ENCODE data around the gene TSNAX. TPM values are rescaled to one million over a fixed set of nuclear protein-coding genes. Genes with fewer than 3 reads are reported as not detected.
A peak's percentile ranks its signal among the peaks of the same experiment; 100 is the strongest.

The TSNAX gene
- total and polyA plus RNA-seq, 2 of the 8 experiments (the other 6 are each of a cell fraction or from before 2014, with no cell fraction given), result 7.7 to 34.0 TPM

GRCh38 chr1:231603598-231604275 lies 75.3 kb downstream of the TSNAX start:
- Histone ChIP-seq H3K23me2 (ENCODE audit: low read depth, low read length) (no peaks in the 10 kb centered on the region; the same call in 1 of the 2 replicates), H4K20me1 (replicated peaks in 1 of 2; ENCODE audit: control insufficient read depth in 1 of 2, insufficient read depth in 2 of 2, low read length in 2 of 2) (no peaks in the 10 kb centered on the region), H3K9ac (replicated peaks in 1 of 4; ENCODE audit: extremely low read depth in 1 of 4, low read depth in 3 of 4, low read length in 3 of 4) (no peak overlapping the region), H4K91ac (replicated peaks; ENCODE audit: insufficient read length, low read length) (no peak overlapping the region), H3K79me1 (ENCODE audit: low read depth, low read length) (no peaks in the 10 kb centered on the region), H2AK5ac (ENCODE audit: low read depth, low read length) (no peak overlapping the region), H4K8ac (ENCODE audit: extremely low read depth, insufficient read depth, low read length) (no peak overlapping the region), H3K23ac (ENCODE audit: insufficient read length) (no peak overlapping the region), H3K4me2 (ENCODE audit: insufficient read depth in 1 of 2, low read depth in 2 of 2, low read length in 2 of 2) (peak overlapping the region; percentile 15 to 46; a peak in 3 of 4 replicates), H3K36me3 (ENCODE audit: control insufficient read depth in 2 of 4, insufficient read depth in 4 of 4, low read length in 3 of 4) (no peaks in the 10 kb centered on the region), H2BK12ac (ENCODE audit: low read depth, low read length) (0 out of 2 replicates have a peak overlapping the region, but pooled peaks have one; percentile 13), H2BK5ac (ENCODE audit: low read depth, low read length) (no peak overlapping the region), H2BK120ac (replicated peaks; ENCODE audit: low read depth, low read length) (no peak overlapping the region), H3K79me2 (ENCODE audit: control insufficient read depth in 1 of 2, insufficient read depth in 2 of 2, low read length in 2 of 2) (no peaks in the 10 kb centered on the region), H3K14ac (ENCODE audit: insufficient read length) (no peak overlapping the region), H3K4me1 (replicated peaks in 1 of 4; ENCODE audit: control insufficient read depth in 3 of 4, insufficient read depth in 4 of 4, low read length in 3 of 4) (peaks cover 0 to 4% (median under 1%) of the 10 kb centered on the region in 4 experiments; a peak in 1 of 7 replicates), H3K4ac (replicated peaks; ENCODE audit: insufficient read length, low read depth, low read length) (no peak overlapping the region), H3K56ac (replicated peaks; ENCODE audit: insufficient read length, low read depth, low read length) (no peak overlapping the region), H3K18ac (ENCODE audit: extremely low read depth, low read length) (no peak overlapping the region), H2AFZ (ENCODE audit: low read length) (peak overlapping the region; percentile 100), H2BK15ac (ENCODE audit: low read length) (peak overlapping the region; percentile 48; the same call in 1 of the 2 replicates), H3K4me3 (ENCODE audit: extremely low read depth in 1 of 4, insufficient read depth in 2 of 4, low read depth in 3 of 4, low read length in 4 of 4) (peak overlapping the region in 1 of 4 experiments; percentile 44; a peak in 2 of 8 replicates), H3K27ac (ENCODE audit: low read depth, low read length) (no peak overlapping the region), H3K9me3 (ENCODE audit: insufficient read depth in 2 of 2, low read depth in 1 of 2, low read length in 1 of 2) (no peaks in the 10 kb centered on the region), H4K5ac (ENCODE audit: insufficient read length, low read depth, low read length) (no peak overlapping the region), H2BK20ac (ENCODE audit: low read length) (no peak overlapping the region), H3K27me3 (replicated peaks in 1 of 4; ENCODE audit: control insufficient read depth in 3 of 4, extremely low read depth in 1 of 4, insufficient read depth in 3 of 4, low read length in 3 of 4) (no peaks in the 10 kb centered on the region; a peak in 1 of 7 replicates)
- CTCF ChIA-PET (ENCODE audit: partially characterized antibody), result interaction anchor here (0.6 to 3.6 kb wide), 13 partner anchors 13 to 279 kb away, joined by 3 to 12 read pairs (median 4); partner anchors contain the start of genes EXOC8 and SPRTN
- POLR2A ChIA-PET (ENCODE audit: partially characterized antibody), result no interaction called here
- TF ChIP-seq JUND (IDR thresholded peaks at IDR 0.05; ENCODE audit: low read length) (no peak), KDM4A (IDR thresholded peaks at IDR 0.05; ENCODE audit: low read depth, low read length, severe bottlenecking) (peak; percentile 48), CTCF (IDR thresholded peaks at IDR 0.05; ENCODE audit: control extremely low read depth in 1 of 3, insufficient read depth in 1 of 3, low read depth in 1 of 3, low read length in 3 of 3) (peak in 2 of 3 experiments; percentile 59 to 61; a peak in 3 of 4 replicates), PHF8 (conservative IDR thresholded peaks at IDR 0.05; ENCODE audit: low read depth, low read length) (no peak), RAD21 (IDR thresholded peaks at IDR 0.05 in 1 of 2, conservative IDR thresholded peaks at IDR 0.05 in 1 of 2; ENCODE audit: low read depth in 2 of 2, low read length in 2 of 2) (peak; percentile 80 to 81), BRCA1 (IDR thresholded peaks at IDR 0.05; ENCODE audit: low read depth, low read length) (no peak), HDAC2 (IDR thresholded peaks at IDR 0.05; ENCODE audit: borderline replicate concordance in 1 of 2, low read depth in 2 of 2, low read length in 2 of 2) (0 out of 4 replicates have a peak, but pooled peaks of 1 of the 2 experiments have one; percentile 5), POU5F1 (IDR thresholded peaks at IDR 0.05; ENCODE audit: low read depth, low read length) (no peak)
- DNase-seq (ENCODE audit: low read depth in 1 of 2, low spot score in 2 of 2), result peak in 1 of 2 experiments; percentile 55
- WGBS, 2 experiments (ENCODE audit: extremely low coverage in 1 of 2, insufficient coverage in 1 of 2, insufficient read length in 1 of 2, insufficient replicate concordance in 2 of 2, low coverage in 1 of 2, low lambda C conversion rate in 2 of 2, missing lambda C conversion rate in 1 of 2), result 39% methylated on average over 8 of the region's 8 CpGs; no CpG with 5 or more reads in 1 of the 2 experiments
- peak; percentile 19 for FAIRE-seq
